Body of pancreas (tissue), 4 donors: ENCODE data around the gene SLC25A19. TPM values are rescaled to one million over a fixed set of nuclear protein-coding genes. Genes with fewer than 3 reads are reported as not detected.
A peak's percentile ranks its signal among the peaks of the same experiment; 100 is the strongest.
"Not testable (repeated sequence)": the region's sequence is repeated elsewhere in the genome, so short reads cannot be mapped to it uniquely, and the experiment has no call there.

Experiments used
- ATAC-seq: fragments of 150-250 bp; one replicate; pipeline ENCODE4 v1.9.1; 2016
- DNase-seq, 4 donors: peaks; one replicate each; pipeline ENCODE4 v3.0.0-alpha.2; 2019
- H3K27ac ChIP-seq, 4 donors: fragments of 200-600 bp; sonication (generic); 1 replicate in 3 of 4; 2 replicates in 1 of 4; pipeline versions ENCODE4 v1.5.1 to v1.6.1; 2016 to 2019; ENCODE audit warnings: mild to moderate bottlenecking in 1 of 4, mixed read lengths in 1 of 4, moderate library complexity in 1 of 4
- H3K27me3 ChIP-seq, 2 donors: fragments of 200-600 bp; sonication (generic); one replicate each; pipeline ENCODE4 v1.6.0; 2016; ENCODE audit warnings: mild to moderate bottlenecking in 1 of 2
- H3K36me3 ChIP-seq, 2 donors: fragments of 200-600 bp; sonication (generic); replicated peaks in 1 of 2; 2 replicates each; pipeline ENCODE4 v1.5.1; 2016; ENCODE audit warnings: low read depth in 2 of 2; ENCODE audit not compliant: insufficient read depth in 1 of 2
- H3K4me1 ChIP-seq: fragments of 200-600 bp; sonication (generic); one replicate; pipeline ENCODE4 v1.6.0; 2016
- H3K4me3 ChIP-seq, 2 donors: fragments of 200-600 bp; sonication (generic); 1 replicate in 1 of 2; 2 replicates in 1 of 2; pipeline ENCODE4 v1.5.1; 2016 to 2019
- H3K9me3 ChIP-seq, 3 donors: fragments of 200-600 bp; sonication (generic); 1 replicate in 2 of 3; 2 replicates in 1 of 3; pipeline ENCODE4 v1.5.1; 2016
- POLR2A ChIP-seq, 3 donors: fragments of 450-650 bp; IDR thresholded peaks; one replicate each; pipeline ENCODE4 v1.6.1; 2016; ENCODE audit warnings: antibody characterized with exemption in 3 of 3, mild to moderate bottlenecking in 2 of 3
- WGBS, 2 donors: methylation state at CpG; one replicate each; pipeline ENCODE4 v1.1.5; 2017; 5-methylcytosine and 5-hydroxymethylcytosine counted together
- intact Hi-C: fragments of 100-400 bp; cut with DNase I; formaldehyde crosslinking; loops from one replicate; pipeline ENCODE4 v1.15.1; 2023
- total RNA-seq, 2 donors: library from RNA; depleted of rRNA; stranded (reverse); fragments of >200 nt; gene quantifications; one replicate each; pipeline ENCODE4 v1.1.0, GENCODE V29; 2016
- TF ChIP-seq, protein P1 (sequence below), 7 experiments: fragments of 450-650 bp in 4 of 7; fragments of 200-600 bp in 3 of 7; sonication (generic) in 3 of 7; IDR thresholded peaks; one replicate each; pipeline ENCODE4 v1.5.1; 2016 to 2019; ENCODE audit warnings: antibody characterized with exemption in 7 of 7

SLC25A19 gene
- total RNA-seq, 2 donors from 2014 or later = 7.6 to 8.3 TPM

DNA sequence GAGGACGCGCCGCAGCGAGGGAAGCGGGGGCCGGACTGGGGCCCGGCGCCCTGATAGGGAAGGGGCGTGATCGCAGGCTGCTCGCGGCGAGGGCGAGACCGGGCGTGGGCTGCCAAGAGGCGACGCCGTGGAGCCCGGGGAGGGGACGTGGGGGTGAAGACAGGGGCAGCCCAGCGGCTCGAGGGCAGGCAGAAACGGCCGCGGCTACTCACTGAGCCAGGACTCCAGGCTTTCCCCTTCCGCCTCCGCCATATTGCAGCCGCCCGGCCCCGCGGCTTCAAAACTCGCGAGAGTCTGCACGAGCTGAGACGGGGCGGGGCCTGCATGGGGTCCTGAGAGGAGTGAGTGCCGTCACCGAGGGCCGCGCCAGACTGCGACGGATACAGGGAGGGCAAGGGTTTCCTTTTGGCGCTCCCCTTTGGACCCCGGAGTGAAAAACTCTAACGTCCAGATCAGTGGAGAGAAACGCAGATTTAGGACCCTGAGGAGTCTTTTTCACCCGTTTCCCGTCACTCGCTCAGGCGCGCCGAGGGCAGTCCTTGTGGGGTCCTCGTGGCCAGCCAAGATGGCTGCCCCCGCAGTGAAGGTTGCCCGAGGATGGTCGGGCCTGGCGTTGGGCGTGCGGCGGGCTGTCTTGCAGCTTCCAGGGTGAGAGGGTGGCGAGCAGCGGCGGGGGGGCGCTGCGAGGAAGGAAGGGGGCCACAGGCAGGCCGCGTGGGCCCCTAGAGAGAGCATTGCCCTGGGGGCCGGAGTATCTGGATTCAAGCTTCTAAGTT lies 27.7 kb downstream of the SLC25A19 start, which contains the start of the genes GGA3 and MRPS7:
TSS of gene GGA3 (minus strand) at position 271 of the 776 bp plus-strand sequence. CDS start at position 252, 19 bp downstream.
TSS of gene MRPS7 (plus strand) at position 544 of the 776 bp plus-strand sequence. CDS start at position 566, 22 bp downstream.
- 0 to 1% methylated on average over 18 to 68 of the region's 69 CpGs for WGBS, 2 donors
- Histone ChIP-seq H3K4me3 (peak within 1 kb of the TSS; percentile 87 to 93), H3K36me3 (no peaks in the 10 kb centered on the region), H3K27ac (peak within 1 kb of the TSS; percentile 79 to 99 (median 94)), H3K4me1 (peaks cover 24% of the 10 kb centered on the region), H3K9me3 (no peaks in the 10 kb centered on the region), H3K27me3 (no peaks in the 10 kb centered on the region)
- DNase-seq = peak; percentile 94 to 96 (median 95)
- peak; percentile 48 to 78 (median 74) for TF ChIP-seq POLR2A (IDR thresholded peaks at IDR 0.05)
- TF ChIP-seq, protein P1, sequence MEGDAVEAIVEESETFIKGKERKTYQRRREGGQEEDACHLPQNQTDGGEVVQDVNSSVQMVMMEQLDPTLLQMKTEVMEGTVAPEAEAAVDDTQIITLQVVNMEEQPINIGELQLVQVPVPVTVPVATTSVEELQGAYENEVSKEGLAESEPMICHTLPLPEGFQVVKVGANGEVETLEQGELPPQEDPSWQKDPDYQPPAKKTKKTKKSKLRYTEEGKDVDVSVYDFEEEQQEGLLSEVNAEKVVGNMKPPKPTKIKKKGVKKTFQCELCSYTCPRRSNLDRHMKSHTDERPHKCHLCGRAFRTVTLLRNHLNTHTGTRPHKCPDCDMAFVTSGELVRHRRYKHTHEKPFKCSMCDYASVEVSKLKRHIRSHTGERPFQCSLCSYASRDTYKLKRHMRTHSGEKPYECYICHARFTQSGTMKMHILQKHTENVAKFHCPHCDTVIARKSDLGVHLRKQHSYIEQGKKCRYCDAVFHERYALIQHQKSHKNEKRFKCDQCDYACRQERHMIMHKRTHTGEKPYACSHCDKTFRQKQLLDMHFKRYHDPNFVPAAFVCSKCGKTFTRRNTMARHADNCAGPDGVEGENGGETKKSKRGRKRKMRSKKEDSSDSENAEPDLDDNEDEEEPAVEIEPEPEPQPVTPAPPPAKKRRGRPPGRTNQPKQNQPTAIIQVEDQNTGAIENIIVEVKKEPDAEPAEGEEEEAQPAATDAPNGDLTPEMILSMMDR (IDR thresholded peaks at IDR 0.05) = peak in 1 of 7 experiments; percentile 2
- ATAC-seq = peak; percentile 99
- intact Hi-C loops = no loop called here

DNA sequence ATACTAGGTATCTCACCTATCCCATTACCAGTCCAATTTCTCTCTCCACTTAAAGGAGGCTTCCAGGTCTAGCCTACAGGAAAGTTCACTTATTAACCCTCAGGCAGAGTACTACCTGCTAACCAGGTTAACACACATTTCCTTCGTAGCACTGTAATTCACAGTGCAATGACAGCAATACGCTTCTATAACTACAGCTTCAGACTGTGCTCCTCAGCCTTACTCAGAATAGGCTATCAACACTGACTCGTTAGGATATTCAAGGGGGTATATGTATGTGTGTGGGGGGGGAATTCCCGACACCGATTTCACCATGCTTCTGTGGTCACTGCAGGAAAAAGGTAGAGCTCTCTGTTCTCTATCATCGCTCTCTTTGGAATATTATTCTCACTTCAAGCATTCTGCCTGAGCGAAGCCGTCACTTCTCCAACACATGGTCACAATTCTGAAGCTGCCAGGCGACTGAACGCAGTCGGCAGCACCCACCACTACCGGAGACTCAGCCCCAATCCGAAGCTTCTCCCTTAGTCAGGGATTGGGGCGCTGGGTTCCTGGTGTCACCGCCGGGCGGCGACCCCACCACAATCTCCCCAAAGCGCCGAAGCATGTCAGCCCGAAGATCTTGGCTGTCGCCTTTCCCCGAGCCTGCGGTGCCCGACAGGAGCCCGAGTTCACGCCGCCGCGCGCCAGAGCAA lies 28.4 kb downstream of the SLC25A19 start:
- Histone ChIP-seq H3K27ac (peak overlapping the region; percentile 79 to 99 (median 94)), H3K27me3 (no peaks in the 10 kb centered on the region), H3K9me3 (no peaks in the 10 kb centered on the region), H3K4me3 (peak overlapping the region; percentile 87 to 93), H3K36me3 (no peaks in the 10 kb centered on the region), H3K4me1 (peaks cover 24% of the 10 kb centered on the region)
- intact Hi-C loops = no loop called here
- TF ChIP-seq, protein P1 (IDR thresholded peaks at IDR 0.05) = peak in 1 of 7 experiments; percentile 17
- no peak for TF ChIP-seq POLR2A (IDR thresholded peaks at IDR 0.05)
- 1 to 4% methylated on average over 8 to 31 of the region's 31 CpGs for WGBS, 2 donors
- no peak for DNase-seq
- ATAC-seq = peak; percentile 7

DNA sequence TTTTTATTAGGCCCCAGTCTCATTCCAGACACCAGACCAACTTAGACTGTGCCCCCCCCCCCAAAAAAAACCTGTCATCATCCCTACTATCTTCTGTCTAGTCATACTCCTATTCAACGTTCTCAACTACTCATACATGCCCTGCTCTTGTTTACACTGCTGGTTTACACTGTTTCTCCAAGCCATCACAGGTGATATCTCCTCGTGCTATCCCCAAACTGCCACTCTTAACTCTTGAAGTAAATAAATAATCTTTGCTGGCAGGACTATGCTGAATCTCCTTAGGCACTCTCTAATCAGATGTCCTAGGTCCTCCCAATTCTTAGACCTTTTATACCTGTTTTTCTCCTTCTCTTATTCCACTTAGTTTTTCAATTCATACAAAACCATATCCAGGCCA lies 32.0 kb downstream of the SLC25A19 start:
- H3K27ac ChIP-seq, H3K9me3 ChIP-seq, H3K4me3 ChIP-seq, H3K27me3 ChIP-seq, intact Hi-C loops, ATAC-seq, DNase-seq, H3K36me3 ChIP-seq: not testable (repeated sequence)
- H3K4me1 ChIP-seq = peaks cover 18% of the 10 kb centered on the region
- WGBS, 2 donors = 32 to 38% methylated on average over 2 of the region's 2 CpGs

DNA sequence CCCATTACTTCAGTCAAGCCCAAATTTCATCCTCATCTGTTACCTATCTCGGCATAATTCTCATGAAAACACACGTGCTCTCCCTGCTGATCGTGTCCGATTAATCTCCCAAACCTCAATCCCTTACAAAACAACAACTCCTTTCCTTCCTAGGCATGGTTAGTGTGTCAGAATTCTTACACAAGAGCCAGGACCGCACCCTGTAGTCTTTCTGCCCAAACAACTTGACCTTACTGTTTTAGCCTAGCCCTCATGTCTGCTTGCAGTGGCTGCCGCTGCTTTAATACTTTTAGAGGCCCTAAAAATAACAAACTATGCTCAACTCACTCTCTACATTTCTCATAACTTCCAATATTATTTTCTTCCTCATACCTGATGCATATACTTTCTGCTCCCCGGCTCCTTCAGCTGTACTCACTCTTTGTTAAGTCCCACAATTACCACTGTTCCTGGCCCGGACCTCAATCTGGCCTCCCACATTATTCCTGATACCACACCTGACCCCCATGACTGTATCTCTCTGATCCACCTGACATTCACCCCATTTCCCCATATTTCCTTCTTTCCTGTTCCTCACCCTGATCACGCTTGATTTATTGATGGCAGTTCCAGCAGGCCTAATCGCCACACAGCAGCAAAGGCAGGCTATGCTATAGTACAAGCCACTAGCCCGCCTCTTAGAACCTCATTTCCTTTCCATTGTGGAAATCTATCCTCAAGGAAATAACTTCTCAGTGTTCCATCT lies 33.1 kb downstream of the SLC25A19 start:
- peaks cover 17% of the 10 kb centered on the region for H3K4me1 ChIP-seq
- H3K27ac ChIP-seq, H3K36me3 ChIP-seq, ATAC-seq, intact Hi-C loops, H3K9me3 ChIP-seq, H3K4me3 ChIP-seq, H3K27me3 ChIP-seq, DNase-seq: not testable (repeated sequence)
- WGBS, 2 donors = 76 to 79% methylated on average over 10 to 11 of the region's 11 CpGs

DNA sequence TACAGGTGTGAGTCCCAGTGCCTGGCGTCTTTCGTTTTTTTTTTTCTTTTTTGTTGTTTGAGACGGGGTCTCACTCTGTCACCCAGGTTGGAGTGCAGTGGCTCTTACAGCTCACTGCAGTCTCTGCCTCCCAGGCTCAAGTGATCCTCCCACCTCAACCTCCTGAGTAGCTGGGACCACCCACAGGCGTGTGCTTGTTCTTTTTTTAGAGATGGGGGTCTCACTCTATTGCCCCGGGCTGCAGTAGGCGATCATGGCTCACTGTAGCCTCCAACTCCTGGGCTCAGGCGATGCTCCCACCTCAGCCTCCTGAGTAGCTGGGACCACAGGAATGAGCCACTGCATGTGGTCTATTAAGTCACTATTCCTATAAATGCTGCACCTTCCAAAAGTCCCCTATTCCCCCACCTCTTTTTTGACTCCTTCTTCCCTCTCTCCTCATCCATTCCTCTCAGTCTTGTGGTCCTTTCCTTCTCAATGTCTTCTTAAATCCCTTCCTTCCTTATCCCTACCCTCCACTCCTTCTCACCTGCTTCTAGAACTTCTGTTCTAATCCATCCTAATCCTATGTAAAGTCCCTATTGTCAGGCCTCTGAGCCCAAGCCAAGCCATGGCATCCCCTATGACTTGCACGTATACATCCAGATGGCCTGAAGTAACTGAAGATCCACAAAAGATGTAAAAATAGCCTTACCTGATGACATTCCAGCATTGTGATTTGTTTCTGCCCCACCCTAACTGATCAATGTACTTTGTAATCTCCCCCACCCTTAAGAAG lies 37.0 kb downstream of the SLC25A19 start:
- no peak for DNase-seq
- H3K27ac ChIP-seq = no peak overlapping the region
- TF ChIP-seq POLR2A (IDR thresholded peaks at IDR 0.05) = no peak
- TF ChIP-seq, protein P1 (IDR thresholded peaks at IDR 0.05) = no peak
- H3K4me3 ChIP-seq = no peak overlapping the region
- 87 to 91% methylated on average over 8 of the region's 8 CpGs for WGBS, 2 donors
- H3K4me1 ChIP-seq = no peaks in the 10 kb centered on the region
- no peak for ATAC-seq
- intact Hi-C loops = no loop called here
- no peaks in the 10 kb centered on the region for H3K27me3 ChIP-seq
- H3K36me3 ChIP-seq = no peaks in the 10 kb centered on the region
- H3K9me3 ChIP-seq = no peaks in the 10 kb centered on the region
